T-helper 1 cell treated with Interleukin-12 subunit alpha and Interleukin-12 subunit beta and Interleukin-4 antibody, amounts not matched to agents 30 ng/mL and 1 ng/mL, for 36 hours (primary cell): ENCODE measurements around the gene TXNDC5. TPM values are rescaled to one million over a fixed set of nuclear protein-coding genes. Genes with fewer than 3 reads are reported as not detected.

Source experiments
- intact Hi-C: fragments of 100-400 bp; cut with micrococcal nuclease; formaldehyde crosslinking; loops from one replicate; pipeline ENCODE4 v1.15.1; 2024
- total RNA-seq: library from RNA; stranded (reverse); gene quantifications from 2 replicates; pipeline ENCODE4 v1.2.3, GENCODE V29; 2022

TXNDC5 gene
- total RNA-seq, result 62.5 and 65.4 TPM in 2 replicates

DNA sequence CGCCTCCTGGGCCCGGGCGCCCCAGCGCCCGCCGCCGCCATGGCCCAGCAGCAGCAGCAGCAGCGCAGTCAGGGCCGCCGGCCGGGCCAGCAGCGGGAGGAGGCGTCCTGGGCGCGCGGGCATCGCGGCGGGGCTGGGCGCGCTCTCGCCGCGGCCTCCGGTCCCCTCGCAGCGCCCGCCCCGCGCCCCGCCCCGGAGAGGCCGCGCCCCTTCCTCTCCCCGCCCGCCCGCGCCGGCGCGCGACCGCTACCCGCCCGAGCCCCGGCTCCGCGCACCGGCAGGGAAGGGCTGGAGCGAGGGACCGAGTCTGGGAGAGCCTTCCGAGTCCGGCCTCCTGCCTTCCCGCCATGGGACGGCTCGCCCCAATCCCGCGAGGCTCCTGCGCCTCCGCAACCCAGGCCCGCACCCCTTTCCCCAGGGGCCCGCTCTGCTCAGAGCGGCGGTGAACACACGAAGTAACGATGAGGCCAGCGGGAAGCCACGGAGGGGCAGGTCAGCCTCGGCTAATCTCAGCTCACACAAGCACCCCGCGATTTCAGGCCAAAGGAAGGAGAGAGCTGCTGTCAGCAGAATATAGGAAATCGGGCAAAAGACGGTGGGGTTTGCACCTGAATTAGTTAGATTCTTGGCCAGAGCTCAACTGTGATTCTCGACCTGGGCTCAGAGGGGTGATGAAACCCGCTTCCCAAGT is at the start of gene TXNDC5:
TXNDC5 (minus strand) TSS at position 135 of the 691 bp plus-strand sequence; CDS start at position 123, 12 bp downstream.
- intact Hi-C loops, result loop anchor here (1.0 to 2.0 kb wide), 7 partner anchors 107 to 524 kb away; partner anchors contain the start of genes BLOC1S5, EEF1E1 and SNRNP48

DNA sequence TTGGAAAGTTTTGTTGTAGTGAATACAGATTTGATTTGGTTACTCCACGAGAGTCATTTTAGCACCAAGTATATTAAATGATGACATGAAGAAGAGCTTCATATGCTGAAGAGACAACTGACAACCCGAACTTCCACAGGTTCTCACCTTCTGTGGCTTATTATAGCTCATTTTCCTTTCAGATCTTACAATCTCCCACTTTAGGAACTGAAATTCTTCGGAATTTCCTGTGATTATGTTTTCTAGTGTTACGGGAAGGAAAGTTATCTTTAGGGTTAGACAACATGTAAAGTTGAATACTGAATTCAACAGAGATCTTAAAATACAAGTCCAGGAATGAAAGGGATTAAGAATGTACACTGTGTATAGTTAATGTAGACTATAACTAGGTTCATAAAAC is 49.6 kb upstream of the TXNDC5 start:
- intact Hi-C loops, result no loop called here

DNA sequence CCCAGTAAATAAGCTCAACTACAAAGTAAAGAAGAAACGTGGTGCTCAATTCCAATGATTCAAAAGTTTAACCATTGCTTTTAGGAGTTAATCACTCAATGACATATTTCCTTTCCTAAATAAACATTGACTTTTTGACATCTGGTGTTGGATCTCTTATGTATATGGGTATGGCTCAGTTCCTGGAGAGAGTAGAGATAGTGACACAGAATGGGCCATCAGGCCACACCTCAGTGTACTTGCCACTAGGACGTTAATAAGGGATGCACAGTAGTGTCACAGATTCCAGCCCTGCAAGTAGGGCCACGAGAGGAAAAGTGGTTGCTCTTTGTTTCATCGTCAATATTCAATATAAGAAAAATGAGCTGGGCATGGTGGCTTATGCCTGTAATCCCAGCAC is 48.9 kb upstream of the TXNDC5 start:
- intact Hi-C loops, result no loop called here

DNA sequence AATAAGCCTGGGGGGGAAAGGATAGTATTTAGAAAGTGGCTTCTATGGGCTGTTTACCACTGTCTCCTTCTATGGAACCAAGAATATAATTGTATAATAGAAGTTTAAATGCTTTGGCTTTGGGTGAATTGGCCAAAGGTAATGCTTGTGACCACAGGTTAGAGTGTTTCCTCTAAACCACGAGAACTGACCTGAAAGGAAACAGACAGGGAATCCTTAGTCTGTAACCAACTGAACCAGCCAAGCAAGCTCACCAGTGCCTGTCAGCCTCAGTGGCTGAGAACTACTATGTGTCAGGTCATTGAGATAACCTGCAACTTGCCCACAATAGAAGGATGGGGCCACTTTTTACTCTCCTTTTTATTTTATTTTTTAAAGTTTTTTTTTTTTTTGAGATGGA is 47.9 kb upstream of the TXNDC5 start:
- intact Hi-C loops, result no loop called here

DNA sequence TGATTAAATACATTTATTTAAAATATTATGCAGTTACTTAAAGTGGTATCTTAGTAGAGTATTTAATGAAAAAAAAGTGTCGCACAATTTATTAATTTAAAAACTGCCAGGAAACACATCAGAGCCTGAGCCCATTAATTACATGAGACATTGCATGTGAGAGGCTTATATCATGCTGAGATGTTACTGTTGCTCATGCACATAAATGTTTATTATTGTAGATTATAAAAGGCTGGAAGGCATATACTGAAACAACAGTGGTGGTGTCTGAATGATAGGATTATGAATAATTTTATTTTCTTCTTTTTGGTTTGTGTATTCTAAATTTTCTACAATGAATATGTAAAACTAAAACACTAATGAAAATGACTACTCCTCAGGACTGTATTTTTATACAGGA is 45.7 kb upstream of the TXNDC5 start:
- intact Hi-C loops, result no loop called here

DNA sequence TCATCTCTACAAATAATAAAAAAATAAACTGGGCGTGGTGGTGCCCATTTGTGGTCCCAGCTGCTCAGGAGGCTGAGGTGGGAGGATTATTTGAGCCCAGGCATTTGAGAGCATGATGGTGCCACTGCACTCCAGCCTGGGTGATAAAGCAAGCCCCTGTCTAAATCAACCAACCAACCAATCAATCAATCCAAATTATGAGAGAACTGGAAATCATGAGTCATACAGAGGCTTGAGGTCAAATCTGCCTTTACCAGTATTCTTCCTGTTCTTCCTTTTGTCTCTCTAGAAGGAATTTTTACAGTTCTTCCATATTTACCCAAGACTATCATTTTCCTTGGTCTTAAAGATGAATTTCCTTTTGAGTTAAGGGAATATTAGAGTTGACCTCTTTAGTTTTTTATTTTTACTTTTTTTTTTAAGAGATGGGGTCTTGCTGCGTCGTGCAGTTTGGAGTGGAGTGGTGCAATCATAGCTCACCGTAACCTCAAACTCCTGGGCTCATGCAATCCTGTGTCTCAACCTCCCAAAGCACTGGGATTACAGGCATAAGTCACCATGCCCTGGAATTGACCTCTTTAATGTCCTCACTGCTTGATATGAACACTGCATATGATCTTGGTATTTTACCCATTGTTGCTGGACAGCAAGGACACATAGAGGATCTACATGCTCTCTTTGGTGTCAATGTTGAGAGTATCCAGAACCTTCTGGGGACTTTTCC is 44.1 kb upstream of the TXNDC5 start:
- intact Hi-C loops, result no loop called here

DNA sequence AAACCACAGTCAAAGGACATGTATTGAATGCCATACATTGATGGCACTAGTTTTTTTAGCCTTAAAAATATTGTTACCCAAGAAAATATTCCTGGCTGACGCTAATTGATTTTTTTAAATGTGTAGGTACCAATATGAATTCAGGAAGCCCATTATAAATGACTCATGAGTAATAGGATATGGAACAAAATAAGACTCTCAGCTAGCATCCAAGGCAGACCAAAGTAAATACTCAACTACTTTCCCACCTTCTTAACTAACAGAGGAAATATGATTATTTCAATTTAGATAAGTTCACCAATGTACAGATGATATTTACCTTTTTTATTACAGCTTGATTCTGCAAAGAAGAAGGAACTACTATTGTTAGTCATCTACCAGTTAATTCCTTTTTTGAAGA is 43.2 kb upstream of the TXNDC5 start:
- intact Hi-C loops, result no loop called here

DNA sequence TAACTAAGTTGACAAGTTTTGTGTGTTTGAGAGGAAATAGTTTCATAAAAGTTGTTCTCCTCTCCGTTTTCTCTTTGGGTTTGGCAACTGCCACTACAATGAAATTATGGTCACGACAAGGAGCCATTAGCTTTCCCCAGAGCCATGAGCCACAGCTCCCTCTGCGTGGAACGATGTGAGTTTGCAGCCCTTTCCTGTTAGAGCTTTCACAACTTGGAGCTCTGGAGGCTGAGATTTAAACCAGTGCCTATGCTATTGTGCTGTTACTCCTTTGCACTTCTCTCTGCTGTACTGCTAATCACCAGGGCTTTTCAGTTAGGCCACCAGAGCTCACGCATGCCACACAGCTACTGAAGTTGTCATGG is 29.3 kb upstream of the TXNDC5 start:
- intact Hi-C loops, result no loop called here

DNA sequence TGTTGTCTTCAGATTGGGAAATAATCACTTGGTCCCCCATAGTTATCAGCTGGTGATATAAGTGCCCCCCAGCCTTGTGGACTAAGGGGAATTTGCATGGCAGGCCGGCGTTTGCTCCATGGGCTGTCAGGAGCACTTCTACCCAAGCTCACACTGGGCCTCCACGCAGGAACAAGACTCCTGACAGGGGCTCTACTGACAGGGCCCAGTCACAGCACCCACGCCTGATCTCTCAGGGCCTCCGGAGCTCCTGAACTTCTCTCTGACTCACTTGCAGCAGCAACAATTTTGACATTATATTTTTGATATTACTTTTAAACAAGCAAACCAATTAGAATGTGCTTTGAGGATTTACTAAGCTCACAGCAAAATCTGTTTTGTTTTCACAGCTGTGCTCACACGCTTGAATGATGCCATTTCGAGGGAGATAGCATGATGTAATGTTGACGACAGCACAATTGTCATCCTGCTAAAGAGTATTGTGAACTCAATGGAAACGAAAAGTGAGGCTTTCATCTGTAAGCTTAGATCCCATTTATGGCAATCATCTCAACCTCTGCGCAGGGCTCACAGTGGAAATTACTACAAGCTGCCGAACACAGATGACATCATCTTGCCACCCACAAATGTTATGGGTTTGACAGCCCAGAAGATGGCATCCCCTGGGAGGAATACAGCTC is 28.7 kb upstream of the TXNDC5 start:
- intact Hi-C loops, result no loop called here

DNA sequence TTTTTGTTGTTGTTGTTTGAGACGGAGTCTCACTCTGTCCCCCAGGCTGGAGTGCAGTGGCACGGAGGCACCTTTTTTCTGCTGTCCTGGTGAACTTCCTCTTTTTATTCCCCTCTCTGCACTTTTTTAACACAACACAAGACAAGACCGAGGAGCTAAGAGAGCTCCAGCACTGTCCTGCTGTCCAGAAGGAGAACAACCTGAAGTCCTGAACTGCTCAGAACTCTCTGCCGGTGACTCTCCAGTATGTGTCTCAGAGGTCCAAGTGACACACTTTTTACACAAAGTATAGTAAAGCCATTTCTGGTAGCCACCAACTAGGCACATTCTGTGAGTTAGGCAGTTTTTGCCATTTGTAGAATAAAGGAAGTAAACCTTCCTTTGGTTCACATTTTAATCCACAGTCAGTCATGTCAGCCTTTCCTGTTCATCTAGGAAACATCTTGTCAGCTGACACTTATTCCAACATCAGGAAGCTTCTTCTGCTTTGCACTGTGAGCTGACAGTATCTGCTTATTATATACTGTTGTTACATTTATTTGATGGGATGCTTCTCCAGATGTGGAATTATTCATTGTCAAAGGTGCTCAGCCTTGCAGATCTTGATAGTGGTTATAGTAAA is 28.1 kb upstream of the TXNDC5 start:
- intact Hi-C loops, result no loop called here

DNA sequence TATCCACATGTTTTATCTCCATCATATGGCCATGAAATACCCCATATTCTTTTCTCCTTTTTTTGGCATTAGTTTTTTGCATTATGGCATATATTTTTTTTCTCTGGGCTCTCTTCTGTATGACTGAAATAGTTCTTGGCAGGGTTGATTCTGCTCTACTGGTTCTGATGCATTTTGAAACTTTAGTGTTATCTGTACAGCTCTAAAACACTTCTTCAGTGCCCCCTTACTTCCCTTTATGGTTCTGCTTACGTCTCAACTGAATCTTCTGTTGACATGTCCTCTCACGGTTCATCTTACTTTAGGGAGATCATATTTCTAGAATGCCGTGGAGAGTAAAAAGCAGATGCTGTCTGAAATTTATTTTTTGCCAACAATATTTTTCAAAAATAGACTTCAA is 23.2 kb upstream of the TXNDC5 start:
- intact Hi-C loops, result no loop called here

DNA sequence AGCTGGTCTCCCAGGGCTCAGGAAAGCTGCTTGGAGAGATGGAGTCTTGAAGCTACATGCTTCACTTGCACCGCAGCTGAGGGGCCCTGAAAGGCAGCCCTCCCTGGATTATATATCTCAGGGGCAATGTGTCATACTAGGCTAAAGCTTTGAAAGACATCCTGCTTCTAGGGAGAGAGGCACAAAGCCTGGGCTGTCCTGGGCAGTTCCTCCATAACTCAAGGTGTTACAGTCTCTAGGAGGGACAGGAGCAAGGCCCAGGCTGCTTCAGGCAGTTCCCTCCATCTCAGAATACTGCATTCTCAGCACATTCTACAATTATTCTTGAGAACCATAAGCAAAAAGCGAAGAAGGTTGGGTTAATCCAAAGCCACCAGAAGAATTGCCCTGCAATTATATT is 22.0 kb upstream of the TXNDC5 start:
- intact Hi-C loops, result no loop called here

DNA sequence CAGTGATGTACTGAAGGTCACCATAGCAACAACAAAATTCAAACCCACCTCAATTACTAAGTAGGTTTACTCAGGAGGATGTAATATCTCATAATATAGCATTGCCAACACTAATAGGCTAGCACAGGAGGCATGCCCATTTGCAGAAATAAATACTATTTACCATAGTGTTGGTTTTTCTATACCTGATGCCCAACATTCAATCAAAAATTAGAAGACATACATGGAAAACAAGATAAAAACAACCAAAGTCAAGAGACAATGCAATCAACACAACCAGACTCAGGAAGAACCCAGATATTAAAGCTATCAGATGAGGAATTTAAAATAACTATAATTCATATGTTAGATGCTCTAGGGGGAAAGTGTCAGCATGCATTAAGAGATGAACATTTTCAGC is 14.3 kb upstream of the TXNDC5 start:
- intact Hi-C loops, result no loop called here

DNA sequence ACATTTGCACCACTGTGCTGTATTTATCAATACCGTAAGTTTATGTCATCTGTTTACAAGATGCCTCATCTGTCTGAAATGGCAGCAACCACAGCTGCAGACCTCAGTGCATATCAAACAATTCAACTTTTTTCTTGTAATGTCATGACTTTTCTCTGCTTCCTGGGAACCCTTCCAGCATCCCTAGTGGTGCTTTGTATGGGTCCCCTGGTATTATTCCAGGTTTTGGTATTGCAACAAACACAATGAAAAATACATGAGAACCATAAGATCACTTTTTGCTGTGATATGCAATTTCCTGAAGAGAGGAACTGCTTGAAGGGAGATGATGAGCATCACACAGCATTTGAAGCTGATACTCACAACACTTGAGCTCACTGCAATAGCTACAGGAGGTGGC is 12.0 kb upstream of the TXNDC5 start:
- intact Hi-C loops, result no loop called here

DNA sequence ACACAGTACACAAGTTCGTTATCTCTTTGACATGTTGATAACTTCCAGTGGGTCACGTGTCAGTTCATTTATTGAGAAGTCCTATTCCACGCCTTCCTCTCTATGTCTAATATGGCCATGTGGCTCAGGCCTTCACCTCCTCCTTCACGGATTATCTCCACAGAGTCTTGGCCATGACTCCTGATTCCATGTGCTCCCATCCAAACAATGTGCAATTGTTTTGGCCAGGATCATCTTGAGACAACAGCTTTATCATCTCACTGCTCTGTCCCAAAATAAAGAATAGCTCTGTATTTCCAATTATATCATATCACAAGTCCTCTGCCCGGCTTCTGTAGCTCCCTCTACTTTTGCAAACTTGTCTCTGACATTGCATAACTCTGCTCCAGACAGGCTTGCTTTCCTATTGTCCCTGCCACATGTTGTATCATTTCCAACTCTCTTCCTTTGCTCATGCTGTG is 11.1 kb upstream of the TXNDC5 start:
- intact Hi-C loops, result no loop called here

DNA sequence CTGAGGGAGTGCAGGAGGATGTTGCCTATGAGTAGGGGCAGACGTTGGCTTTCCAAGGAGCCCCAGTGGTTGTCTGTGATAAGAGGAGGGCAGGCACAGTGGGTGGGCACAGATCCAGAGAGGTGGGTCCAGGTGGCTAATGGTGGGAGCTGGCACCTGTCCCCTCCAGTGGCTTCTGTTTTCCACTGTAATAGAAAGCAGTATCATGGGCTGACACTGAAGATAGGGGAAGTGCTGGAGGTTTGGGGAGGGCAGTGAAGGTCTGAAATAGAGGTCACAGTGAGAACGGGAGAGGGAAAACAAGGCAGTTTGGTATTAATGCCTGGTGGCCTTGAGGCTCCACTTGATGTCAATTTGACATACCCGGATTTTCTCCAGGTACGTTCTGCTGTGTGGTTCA is 10.5 kb upstream of the TXNDC5 start:
- intact Hi-C loops, result no loop called here

DNA sequence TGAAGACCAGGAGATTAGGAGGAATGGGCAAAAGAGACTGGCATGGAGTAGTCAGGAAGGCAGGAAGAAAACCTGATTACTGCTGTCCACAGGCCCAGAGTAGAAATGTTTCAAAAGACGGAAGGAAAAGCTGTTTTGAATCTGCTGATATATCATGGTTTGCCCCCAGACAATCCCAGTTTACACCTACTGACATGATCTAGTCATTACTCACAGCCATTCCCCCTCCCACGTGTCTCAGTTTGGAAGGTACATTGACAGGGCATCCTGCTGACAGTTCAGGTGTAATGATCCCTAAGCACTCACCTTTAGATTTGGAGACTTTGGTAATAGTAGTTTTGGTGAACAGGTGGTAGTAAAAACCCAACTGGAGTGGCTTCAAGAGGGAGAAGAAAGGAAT is 9.8 kb upstream of the TXNDC5 start:
- intact Hi-C loops, result no loop called here

DNA sequence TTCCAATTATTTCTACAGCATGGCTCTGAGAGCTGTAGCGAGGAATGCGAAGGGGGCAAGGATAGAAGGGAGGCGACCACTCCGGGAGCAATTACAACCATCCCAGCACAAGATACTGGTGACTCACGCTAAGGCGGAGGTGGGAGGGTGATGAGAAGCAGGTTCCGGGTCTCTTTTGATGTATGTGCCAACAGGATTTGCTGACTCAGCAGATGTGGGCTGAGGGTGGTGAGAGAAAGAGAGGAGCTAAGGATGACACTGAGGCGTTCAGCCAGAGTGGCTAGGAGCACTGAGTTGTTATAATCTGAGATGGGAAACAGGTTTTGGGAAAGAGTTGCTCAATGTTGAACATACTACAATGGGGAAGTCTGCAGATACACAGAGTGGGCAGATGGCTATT is 9.3 kb upstream of the TXNDC5 start:
- intact Hi-C loops, result no loop called here

DNA sequence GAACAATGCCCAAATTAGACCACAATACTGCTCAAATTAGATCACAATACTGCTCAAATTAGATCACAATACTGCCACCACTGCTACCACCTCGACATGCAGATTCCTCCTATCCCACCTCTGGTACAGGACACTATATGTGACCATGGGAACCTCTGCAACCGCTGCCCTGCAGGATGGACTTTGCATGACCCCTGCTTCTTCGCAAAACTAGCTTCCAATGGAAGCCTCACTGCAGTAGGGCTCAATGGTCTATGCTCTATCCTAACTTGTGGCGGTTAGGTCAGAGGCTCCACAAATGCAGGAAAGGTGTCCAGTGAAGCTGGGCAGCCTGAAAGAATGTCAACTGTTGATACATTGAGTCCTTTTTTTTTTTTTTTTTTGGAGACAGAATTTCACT is 7.8 kb upstream of the TXNDC5 start:
- intact Hi-C loops, result no loop called here

DNA sequence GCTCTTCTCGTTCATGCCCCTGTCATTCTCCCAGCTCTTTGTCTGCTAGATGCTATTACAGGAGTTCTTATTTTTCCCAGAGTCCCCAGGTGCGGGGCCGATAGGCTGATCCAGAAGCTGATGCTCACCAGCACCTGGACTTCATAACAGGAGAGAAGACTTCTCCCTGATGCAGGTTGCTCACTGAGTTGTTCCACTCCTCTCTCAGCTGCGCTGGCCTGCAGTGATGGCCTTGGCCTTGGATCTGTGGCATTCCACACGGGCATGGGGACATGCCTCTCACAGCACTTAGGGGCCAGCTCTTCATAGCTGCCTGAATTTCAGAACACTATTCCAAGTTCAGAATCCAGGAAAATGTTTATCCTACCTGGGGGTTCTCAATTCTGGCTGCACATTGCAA is 7.1 kb upstream of the TXNDC5 start:
- intact Hi-C loops, result no loop called here

DNA sequence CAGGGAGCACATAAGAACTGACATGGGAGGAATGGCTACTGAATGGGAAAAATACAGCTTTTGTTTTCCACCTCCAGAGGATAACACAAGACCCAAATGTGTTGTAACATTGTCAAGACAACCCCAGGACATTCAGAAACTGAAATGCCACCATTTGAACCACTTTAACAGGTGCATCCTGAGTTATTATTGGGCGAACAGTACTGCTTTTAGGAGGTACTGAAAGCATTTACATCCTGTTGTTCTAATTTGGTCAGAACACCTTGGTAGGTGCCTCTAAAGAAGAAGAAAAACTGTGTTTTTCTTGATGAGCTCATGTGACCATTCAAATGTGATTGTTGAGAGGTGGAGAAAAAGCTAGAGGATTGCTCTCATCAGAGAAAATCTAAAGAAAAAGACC is 6.4 kb upstream of the TXNDC5 start:
- intact Hi-C loops, result no loop called here
